ENCODE measurements around the gene LAMP5.

LAMP5 gene

GRCh38 chr20:9490161-9490560 lies 24.2 kb upstream of the LAMP5 start:
- Histone ChIP-seq H3K4me3 (ENCODE audit: low read length, poor library complexity, severe bottlenecking) (no peak overlapping the region), H3K9me3 (ENCODE audit: insufficient read depth, low read depth, low read length) (no peaks in the 10 kb centered on the region), H3K79me2 (ENCODE audit: insufficient read depth, low read length) (no peaks in the 10 kb centered on the region), H4K20me1 (ENCODE audit: insufficient read depth, low read length, poor library complexity, severe bottlenecking) (no peaks in the 10 kb centered on the region), H3K9ac (ENCODE audit: low read depth, low read length, poor library complexity, severe bottlenecking) (no peak overlapping the region), H3K4me1 (ENCODE audit: insufficient read depth, low read length, poor library complexity, severe bottlenecking) (peaks cover 56% of the 10 kb centered on the region), H3F3A (ENCODE audit: low read depth) (no peaks in the 10 kb centered on the region), H3K27me3 (ENCODE audit: insufficient read depth, low read length, poor library complexity, severe bottlenecking) (no peaks in the 10 kb centered on the region), H3K36me3 (ENCODE audit: insufficient read depth, low read length) (no peaks in the 10 kb centered on the region), H2AFZ (ENCODE audit: low read length) (no peak overlapping the region), H3K9me2 (replicated peaks; ENCODE audit: low read depth, low read length) (no peaks in the 10 kb centered on the region), H3K4me2 (ENCODE audit: low read depth, low read length, poor library complexity, severe bottlenecking) (no peak overlapping the region)
- TF ChIP-seq EZH2phosphoT487 (IDR thresholded peaks at IDR 0.05; ENCODE audit: borderline replicate concordance) (no peak), CTCF (conservative IDR thresholded peaks at IDR 0.05; ENCODE audit: low read length) (no peak)

- no peak for TF ChIP-seq CTCF (conservative IDR thresholded peaks at IDR 0.05; ENCODE audit: low read length)
- no peak for TF ChIP-seq EZH2phosphoT487 (IDR thresholded peaks at IDR 0.05; ENCODE audit: borderline replicate concordance)
- no peak overlapping the region for H3K4me3 ChIP-seq (ENCODE audit: low read length, poor library complexity, severe bottlenecking)
- no peak overlapping the region for H2AFZ ChIP-seq (ENCODE audit: low read length)
- H3F3A ChIP-seq (ENCODE audit: low read depth): no peaks in the 10 kb centered on the region
- H3K9me3 ChIP-seq (ENCODE audit: insufficient read depth, low read depth, low read length): no peaks in the 10 kb centered on the region
- H3K36me3 ChIP-seq (ENCODE audit: insufficient read depth, low read length): no peaks in the 10 kb centered on the region
- no peaks in the 10 kb centered on the region for H4K20me1 ChIP-seq (ENCODE audit: insufficient read depth, low read length, poor library complexity, severe bottlenecking)
- H3K9me2 ChIP-seq (replicated peaks; ENCODE audit: low read depth, low read length): no peaks in the 10 kb centered on the region
- peaks cover 55% of the 10 kb centered on the region for H3K4me1 ChIP-seq (ENCODE audit: insufficient read depth, low read length, poor library complexity, severe bottlenecking)
- no peak overlapping the region for H3K9ac ChIP-seq (ENCODE audit: low read depth, low read length, poor library complexity, severe bottlenecking)
- H3K27me3 ChIP-seq (ENCODE audit: insufficient read depth, low read length, poor library complexity, severe bottlenecking): no peaks in the 10 kb centered on the region
- H3K79me2 ChIP-seq (ENCODE audit: insufficient read depth, low read length): no peaks in the 10 kb centered on the region
- no peak overlapping the region for H3K4me2 ChIP-seq (ENCODE audit: low read depth, low read length, poor library complexity, severe bottlenecking)
These were observed 23.8 kb upstream of the LAMP5 start for GRCh38 chr20:9490631-9491030.

GRCh38 chr20:9491324-9491723 lies 23.1 kb upstream of the LAMP5 start:
- H3K36me3 ChIP-seq (ENCODE audit: insufficient read depth, low read length): no peaks in the 10 kb centered on the region
- no peaks in the 10 kb centered on the region for H3K9me2 ChIP-seq (replicated peaks; ENCODE audit: low read depth, low read length)
- peak overlapping the region; percentile 40 for H3K4me2 ChIP-seq (ENCODE audit: low read depth, low read length, poor library complexity, severe bottlenecking)
- no peaks in the 10 kb centered on the region for H3K27me3 ChIP-seq (ENCODE audit: insufficient read depth, low read length, poor library complexity, severe bottlenecking)
- no peaks in the 10 kb centered on the region for H4K20me1 ChIP-seq (ENCODE audit: insufficient read depth, low read length, poor library complexity, severe bottlenecking)
- no peaks in the 10 kb centered on the region for H3K9me3 ChIP-seq (ENCODE audit: insufficient read depth, low read depth, low read length)
- no peaks in the 10 kb centered on the region for H3F3A ChIP-seq (ENCODE audit: low read depth)
- no peaks in the 10 kb centered on the region for H3K79me2 ChIP-seq (ENCODE audit: insufficient read depth, low read length)
- H2AFZ ChIP-seq (ENCODE audit: low read length): no peak overlapping the region
- H3K4me1 ChIP-seq (ENCODE audit: insufficient read depth, low read length, poor library complexity, severe bottlenecking): peaks cover 48% of the 10 kb centered on the region
- H3K4me3 ChIP-seq (ENCODE audit: low read length, poor library complexity, severe bottlenecking): no peak overlapping the region
- TF ChIP-seq CTCF (conservative IDR thresholded peaks at IDR 0.05; ENCODE audit: low read length) (no peak), EZH2phosphoT487 (IDR thresholded peaks at IDR 0.05; ENCODE audit: borderline replicate concordance) (no peak)
- peak overlapping the region; percentile 11 for H3K9ac ChIP-seq (ENCODE audit: low read depth, low read length, poor library complexity, severe bottlenecking)
